Measurements from ENCODE around the gene MACROH2A1. TPM values are rescaled to one million over a fixed set of nuclear protein-coding genes. Genes with fewer than 3 reads are reported as not detected.

MACROH2A1 gene
- total and polyA plus RNA-seq, 5 donors: 128 to 160 (median 146) TPM

Other genes starting within 250 kb of the MACROH2A1 start
- gene DCANP1, start 48.1 kb upstream of the MACROH2A1 start, total RNA-seq: not detected
- gene DCANP1, start 48.1 kb upstream of the MACROH2A1 start, polyA plus RNA-seq: not detected
- gene TIFAB, start 53.1 kb upstream of the MACROH2A1 start, total RNA-seq: not detected
- not detected for gene TIFAB, start 53.1 kb upstream of the MACROH2A1 start, polyA plus RNA-seq
- gene NEUROG1, start 136.7 kb upstream of the MACROH2A1 start, total RNA-seq: not detected
- not detected for gene NEUROG1, start 136.7 kb upstream of the MACROH2A1 start, polyA plus RNA-seq
- gene CXCL14, start 179.8 kb upstream of the MACROH2A1 start, total RNA-seq: 1 to 10 TPM in 1 of 4 donors, under 1 TPM in 1, not detected in 2; 0.85 to 8.9 TPM
- 4.5 TPM for gene CXCL14, start 179.8 kb upstream of the MACROH2A1 start, polyA plus RNA-seq